Measurements from ENCODE around the gene ANAPC2. TPM values are rescaled to one million over a fixed set of nuclear protein-coding genes. Genes with fewer than 3 reads are reported as not detected.

ANAPC2 gene
- total and polyA plus RNA-seq, 8 donors, result 42.1 to 58.8 (median 44.4) TPM

DNA sequence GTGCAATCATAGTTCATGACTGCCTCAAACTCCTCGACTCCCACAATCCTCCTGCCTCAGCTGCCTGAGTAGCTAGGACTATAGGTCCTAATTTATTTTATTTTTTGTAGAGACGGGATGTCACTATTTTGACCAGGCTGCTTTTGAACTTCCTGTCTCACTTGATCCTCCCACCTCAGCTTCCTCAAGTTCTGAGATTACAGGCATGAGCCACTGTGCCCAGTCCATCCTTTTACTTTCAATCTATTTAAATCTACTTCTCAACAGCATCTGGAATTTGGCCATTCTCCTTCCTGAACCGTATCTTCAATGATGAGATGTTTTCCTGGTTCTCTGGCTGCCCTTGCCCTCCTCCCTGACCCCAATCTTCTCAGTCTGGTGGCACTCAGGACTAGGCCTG is 61.6 kb downstream of the ANAPC2 start:
- peak overlapping the region; percentile 15 to 84 for H3K4me3 ChIP-seq
- H3K9me3 ChIP-seq, result no peaks in the 10 kb centered on the region
- peaks cover 20 to 38% of the 10 kb centered on the region in 2 donors for H3K4me1 ChIP-seq
- H3K27me3 ChIP-seq, result peaks cover 0 to 24% of the 10 kb centered on the region in 2 donors
- TF ChIP-seq, protein P1, sequence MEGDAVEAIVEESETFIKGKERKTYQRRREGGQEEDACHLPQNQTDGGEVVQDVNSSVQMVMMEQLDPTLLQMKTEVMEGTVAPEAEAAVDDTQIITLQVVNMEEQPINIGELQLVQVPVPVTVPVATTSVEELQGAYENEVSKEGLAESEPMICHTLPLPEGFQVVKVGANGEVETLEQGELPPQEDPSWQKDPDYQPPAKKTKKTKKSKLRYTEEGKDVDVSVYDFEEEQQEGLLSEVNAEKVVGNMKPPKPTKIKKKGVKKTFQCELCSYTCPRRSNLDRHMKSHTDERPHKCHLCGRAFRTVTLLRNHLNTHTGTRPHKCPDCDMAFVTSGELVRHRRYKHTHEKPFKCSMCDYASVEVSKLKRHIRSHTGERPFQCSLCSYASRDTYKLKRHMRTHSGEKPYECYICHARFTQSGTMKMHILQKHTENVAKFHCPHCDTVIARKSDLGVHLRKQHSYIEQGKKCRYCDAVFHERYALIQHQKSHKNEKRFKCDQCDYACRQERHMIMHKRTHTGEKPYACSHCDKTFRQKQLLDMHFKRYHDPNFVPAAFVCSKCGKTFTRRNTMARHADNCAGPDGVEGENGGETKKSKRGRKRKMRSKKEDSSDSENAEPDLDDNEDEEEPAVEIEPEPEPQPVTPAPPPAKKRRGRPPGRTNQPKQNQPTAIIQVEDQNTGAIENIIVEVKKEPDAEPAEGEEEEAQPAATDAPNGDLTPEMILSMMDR (IDR thresholded peaks at IDR 0.05), result no peak
- peak overlapping the region; percentile 67 to 77 for H3K27ac ChIP-seq
- DNase-seq (no peak), ATAC-seq (no peak)
- intact Hi-C loops (cut with DNase I), result no loop called here
- H3K36me3 ChIP-seq, result no peaks in the 10 kb centered on the region

Small RNA genes within 50 kb of the gene (microRNA-seq; reads per million reads assigned to microRNA genes)
- gene MIR3621, result 0 to 0.17 reads per million in 2 donors

Other genes starting within 250 kb of the ANAPC2 start
Only the 30 nearest of the 33 such genes appear.
- 100 to 1,000 TPM; 133 to 137 TPM for gene PTGDS, start 211.1 kb downstream of the ANAPC2 start, total RNA-seq
- 10 to 100 TPM; 23.7 to 59.8 (median 31.2) TPM for gene PTGDS, start 211.1 kb downstream of the ANAPC2 start, polyA plus RNA-seq (ENCODE audit: insufficient read length in 6 of 6)
- 1 to 10 TPM; 2.0 to 2.3 TPM for gene LCNL1, start 205.6 kb downstream of the ANAPC2 start, total RNA-seq
- gene LCNL1, start 205.6 kb downstream of the ANAPC2 start, polyA plus RNA-seq (ENCODE audit: insufficient read length in 6 of 6), result 1 to 10 TPM in 4 of 6 donors, under 1 TPM in 2; 0.38 to 2.7 (median 1.1) TPM
- 10 to 100 TPM; 34.2 to 56.6 TPM for gene PAXX, start 196.1 kb downstream of the ANAPC2 start, total RNA-seq
- 10 to 100 TPM; 28.1 to 47.6 (median 33.7) TPM for gene PAXX, start 196.1 kb downstream of the ANAPC2 start, polyA plus RNA-seq (ENCODE audit: insufficient read length in 6 of 6)
- gene CLIC3, start 192.0 kb downstream of the ANAPC2 start, total RNA-seq, result 10 to 100 TPM; 39.7 to 85.4 TPM
- gene CLIC3, start 192.0 kb downstream of the ANAPC2 start, polyA plus RNA-seq (ENCODE audit: insufficient read length in 6 of 6), result 10 to 100 TPM; 30.7 to 56.2 (median 42.2) TPM
- gene ABCA2, start 160.3 kb downstream of the ANAPC2 start, total RNA-seq, result 10 to 100 TPM; 34.5 to 34.8 TPM
- gene ABCA2, start 160.3 kb downstream of the ANAPC2 start, polyA plus RNA-seq (ENCODE audit: insufficient read length in 6 of 6), result 10 to 100 TPM; 20.8 to 33.8 (median 28.6) TPM
- gene FUT7, start 156.5 kb downstream of the ANAPC2 start, total RNA-seq, result 1 to 10 TPM in 1 of 2 donors, under 1 TPM in 1; 0.17 to 2.9 TPM
- gene FUT7, start 156.5 kb downstream of the ANAPC2 start, polyA plus RNA-seq (ENCODE audit: insufficient read length in 6 of 6), result under 1 TPM in 3 of 6 donors, not detected in 3; 0.08 to 0.11 (median 0.09) TPM
- gene NPDC1, start 142.4 kb downstream of the ANAPC2 start, total RNA-seq, result 100 to 1,000 TPM; 104 to 105 TPM
- 10 to 100 TPM; 24.4 to 48.9 (median 25.2) TPM for gene NPDC1, start 142.4 kb downstream of the ANAPC2 start, polyA plus RNA-seq (ENCODE audit: insufficient read length in 6 of 6)
- under 1 TPM; 0.71 to 0.87 TPM for gene ENTPD2, start 134.5 kb downstream of the ANAPC2 start, total RNA-seq
- gene ENTPD2, start 134.5 kb downstream of the ANAPC2 start, polyA plus RNA-seq (ENCODE audit: insufficient read length in 6 of 6), result 1 to 10 TPM; 1.7 to 4.7 (median 3.0) TPM
- 1 to 10 TPM; 2.7 to 4.6 TPM for gene SAPCD2, start 118.0 kb downstream of the ANAPC2 start, total RNA-seq
- 10 to 100 TPM in 3 of 6 donors, 1 to 10 TPM in 3; 8.5 to 15.1 (median 10.4) TPM for gene SAPCD2, start 118.0 kb downstream of the ANAPC2 start, polyA plus RNA-seq (ENCODE audit: insufficient read length in 6 of 6)
- 10 to 100 TPM; 28.1 to 43.1 TPM for gene UAP1L1, start 111.0 kb downstream of the ANAPC2 start, total RNA-seq
- gene UAP1L1, start 111.0 kb downstream of the ANAPC2 start, polyA plus RNA-seq (ENCODE audit: insufficient read length in 6 of 6), result 1 to 10 TPM; 4.6 to 8.8 (median 6.0) TPM
- 10 to 100 TPM; 51.5 to 54.9 TPM for gene MAN1B1, start 101.6 kb downstream of the ANAPC2 start, total RNA-seq
- 10 to 100 TPM; 62.7 to 74.9 (median 66.9) TPM for gene MAN1B1, start 101.6 kb downstream of the ANAPC2 start, polyA plus RNA-seq (ENCODE audit: insufficient read length in 6 of 6)
- 100 to 1,000 TPM; 144 to 165 TPM for gene DPP7, start 73.8 kb downstream of the ANAPC2 start, total RNA-seq
- gene DPP7, start 73.8 kb downstream of the ANAPC2 start, polyA plus RNA-seq (ENCODE audit: insufficient read length in 6 of 6), result 10 to 100 TPM; 35.8 to 53.6 (median 47.7) TPM
- under 1 TPM; 0.17 to 0.55 TPM for gene GRIN1, start 49.4 kb downstream of the ANAPC2 start, total RNA-seq
- under 1 TPM; 0.15 to 0.38 (median 0.28) TPM for gene GRIN1, start 49.4 kb downstream of the ANAPC2 start, polyA plus RNA-seq (ENCODE audit: insufficient read length in 6 of 6)
- gene LRRC26, start 18.5 kb downstream of the ANAPC2 start, total RNA-seq, result under 1 TPM in 1 of 2 donors, not detected in 1; 0.55 TPM
- gene LRRC26, start 18.5 kb downstream of the ANAPC2 start, polyA plus RNA-seq (ENCODE audit: insufficient read length in 6 of 6), result under 1 TPM in 3 of 6 donors, not detected in 3; 0.23 to 0.63 (median 0.25) TPM
- not detected for gene TMEM210, start 16.5 kb downstream of the ANAPC2 start, total RNA-seq
- not detected for gene TMEM210, start 16.5 kb downstream of the ANAPC2 start, polyA plus RNA-seq (ENCODE audit: insufficient read length in 6 of 6)
- gene SSNA1, start 116 bp upstream of the ANAPC2 start, total RNA-seq, result 10 to 100 TPM; 59.1 to 68.0 TPM
- 10 to 100 TPM; 38.7 to 53.6 (median 52.1) TPM for gene SSNA1, start 116 bp upstream of the ANAPC2 start, polyA plus RNA-seq (ENCODE audit: insufficient read length in 6 of 6)
- 10 to 100 TPM; 21.6 to 21.7 TPM for gene TPRN, start 12.2 kb upstream of the ANAPC2 start, total RNA-seq
- gene TPRN, start 12.2 kb upstream of the ANAPC2 start, polyA plus RNA-seq (ENCODE audit: insufficient read length in 6 of 6), result 10 to 100 TPM in 3 of 6 donors, 1 to 10 TPM in 3; 6.7 to 13.8 (median 9.4) TPM
- 10 to 100 TPM; 30.6 to 31.7 TPM for gene TMEM203, start 17.1 kb upstream of the ANAPC2 start, total RNA-seq
- gene TMEM203, start 17.1 kb upstream of the ANAPC2 start, polyA plus RNA-seq (ENCODE audit: insufficient read length in 6 of 6), result 10 to 100 TPM; 30.4 to 37.8 (median 33.3) TPM
- gene NDOR1, start 17.1 kb upstream of the ANAPC2 start, total RNA-seq, result 10 to 100 TPM; 16.5 to 19.5 TPM
- gene NDOR1, start 17.1 kb upstream of the ANAPC2 start, polyA plus RNA-seq (ENCODE audit: insufficient read length in 6 of 6), result 10 to 100 TPM in 3 of 6 donors, 1 to 10 TPM in 3; 9.1 to 15.4 (median 10.2) TPM
- gene RNF208, start 33.7 kb upstream of the ANAPC2 start, total RNA-seq, result 1 to 10 TPM; 4.9 to 7.5 TPM
- 1 to 10 TPM; 4.0 to 7.8 (median 5.9) TPM for gene RNF208, start 33.7 kb upstream of the ANAPC2 start, polyA plus RNA-seq (ENCODE audit: insufficient read length in 6 of 6)
- gene CYSRT1, start 36.6 kb upstream of the ANAPC2 start, total RNA-seq, result under 1 TPM; 0.44 to 0.50 TPM
- gene CYSRT1, start 36.6 kb upstream of the ANAPC2 start, polyA plus RNA-seq (ENCODE audit: insufficient read length in 6 of 6), result 1 to 10 TPM; 1.4 to 3.7 (median 2.8) TPM
- gene RNF224, start 38.9 kb upstream of the ANAPC2 start, total RNA-seq, result under 1 TPM; 0.15 to 0.18 TPM
- 1 to 10 TPM; 1.7 to 4.8 (median 3.5) TPM for gene RNF224, start 38.9 kb upstream of the ANAPC2 start, polyA plus RNA-seq (ENCODE audit: insufficient read length in 6 of 6)
- gene SLC34A3, start 42.3 kb upstream of the ANAPC2 start, total RNA-seq, result under 1 TPM in 1 of 2 donors, not detected in 1; 0.12 TPM
- 1 to 10 TPM; 1.0 to 2.8 (median 2.1) TPM for gene SLC34A3, start 42.3 kb upstream of the ANAPC2 start, polyA plus RNA-seq (ENCODE audit: insufficient read length in 6 of 6)
- gene TUBB4B, start 52.7 kb upstream of the ANAPC2 start, total RNA-seq, result 100 to 1,000 TPM; 245 to 337 TPM
- 100 to 1,000 TPM; 196 to 315 (median 237) TPM for gene TUBB4B, start 52.7 kb upstream of the ANAPC2 start, polyA plus RNA-seq (ENCODE audit: insufficient read length in 6 of 6)
- gene STPG3, start 62.7 kb upstream of the ANAPC2 start, total RNA-seq, result not detected
- 1 to 10 TPM in 3 of 6 donors, under 1 TPM in 3; 0.69 to 1.4 (median 0.89) TPM for gene STPG3, start 62.7 kb upstream of the ANAPC2 start, polyA plus RNA-seq (ENCODE audit: insufficient read length in 6 of 6)
- 10 to 100 TPM; 47.8 to 49.7 TPM for gene NELFB, start 66.8 kb upstream of the ANAPC2 start, total RNA-seq
- 10 to 100 TPM; 52.9 to 62.9 (median 56.8) TPM for gene NELFB, start 66.8 kb upstream of the ANAPC2 start, polyA plus RNA-seq (ENCODE audit: insufficient read length in 6 of 6)
- gene TOR4A, start 89.2 kb upstream of the ANAPC2 start, total RNA-seq, result 10 to 100 TPM; 31.8 to 38.5 TPM
- 10 to 100 TPM in 4 of 6 donors, 1 to 10 TPM in 2; 8.5 to 13.4 (median 11.0) TPM for gene TOR4A, start 89.2 kb upstream of the ANAPC2 start, polyA plus RNA-seq (ENCODE audit: insufficient read length in 6 of 6)
- gene NRARP, start 113.7 kb upstream of the ANAPC2 start, total RNA-seq, result 10 to 100 TPM; 11.3 to 15.2 TPM
- 10 to 100 TPM in 2 of 6 donors, 1 to 10 TPM in 4; 7.0 to 11.1 (median 9.0) TPM for gene NRARP, start 113.7 kb upstream of the ANAPC2 start, polyA plus RNA-seq (ENCODE audit: insufficient read length in 6 of 6)
- 10 to 100 TPM; 13.7 to 21.8 TPM for gene EXD3, start 234.6 kb upstream of the ANAPC2 start, total RNA-seq
- 10 to 100 TPM; 13.2 to 21.0 (median 16.6) TPM for gene EXD3, start 234.6 kb upstream of the ANAPC2 start, polyA plus RNA-seq (ENCODE audit: insufficient read length in 6 of 6)
- gene NOXA1, start 234.8 kb upstream of the ANAPC2 start, total RNA-seq, result 1 to 10 TPM; 6.1 to 8.7 TPM
- gene NOXA1, start 234.8 kb upstream of the ANAPC2 start, polyA plus RNA-seq (ENCODE audit: insufficient read length in 6 of 6), result 1 to 10 TPM; 4.5 to 7.3 (median 6.9) TPM

All from left lung (tissue), 10 donors.